ENCODE measurements around the gene FETUB.
A peak's percentile ranks its signal among the peaks of the same experiment; 100 is the strongest.

The FETUB gene

DNA sequence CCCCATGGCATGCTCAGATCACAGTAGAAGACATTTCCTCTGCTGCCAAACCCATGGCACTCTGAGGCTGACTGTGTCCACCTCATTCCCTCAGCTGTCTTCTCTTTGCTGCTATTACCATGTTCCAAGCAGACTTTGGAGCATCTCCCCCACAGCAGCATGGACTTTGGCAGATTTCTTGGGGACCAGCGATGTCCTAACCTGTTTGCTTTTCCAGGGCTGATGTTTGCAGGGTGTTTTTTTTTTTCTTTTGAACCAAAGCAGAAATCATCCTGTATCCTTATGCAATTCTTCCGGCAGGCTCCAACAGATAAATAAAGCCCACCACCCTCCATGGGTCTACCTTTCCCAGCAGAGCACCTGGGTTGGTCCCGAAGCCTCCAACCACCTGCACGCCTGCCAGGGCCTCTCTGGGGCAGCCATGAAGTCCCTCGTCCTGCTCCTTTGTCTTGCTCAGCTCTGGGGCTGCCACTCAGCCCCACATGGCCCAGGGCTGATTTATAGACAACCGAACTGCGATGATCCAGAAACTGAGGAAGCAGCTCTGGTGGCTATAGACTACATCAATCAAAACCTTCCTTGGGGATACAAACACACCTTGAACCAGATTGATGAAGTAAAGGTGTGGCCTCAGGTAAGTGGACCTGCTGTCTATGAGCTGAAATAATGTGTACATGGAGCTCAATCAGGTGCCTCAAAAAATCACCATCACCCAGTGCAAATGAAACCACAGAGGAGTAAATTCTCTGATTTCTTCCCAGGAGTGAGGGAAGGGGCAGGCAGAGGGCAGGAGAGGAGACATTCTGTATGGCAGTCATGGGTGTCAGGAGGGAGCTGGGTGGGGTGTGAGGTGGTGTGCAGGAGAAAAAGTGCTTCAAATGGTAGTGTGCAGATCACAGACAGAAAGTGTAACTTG lies 27.2 kb upstream of the FETUB start, which contains the start of gene AHSG:
Gene AHSG, plus strand, starts transcription at position 340 of the 916 bp plus-strand sequence. Its CDS starts 82 bp downstream, at position 422.
- no peak for DNase-seq

GRCh38 chr3:186613637-186614265 lies 26.4 kb upstream of the FETUB start:
- DNase-seq, result no peak

- DNase-seq, result no peak
Observed at GRCh38 chr3:186614266-186614596, 26.0 kb upstream of the FETUB start.

DNA sequence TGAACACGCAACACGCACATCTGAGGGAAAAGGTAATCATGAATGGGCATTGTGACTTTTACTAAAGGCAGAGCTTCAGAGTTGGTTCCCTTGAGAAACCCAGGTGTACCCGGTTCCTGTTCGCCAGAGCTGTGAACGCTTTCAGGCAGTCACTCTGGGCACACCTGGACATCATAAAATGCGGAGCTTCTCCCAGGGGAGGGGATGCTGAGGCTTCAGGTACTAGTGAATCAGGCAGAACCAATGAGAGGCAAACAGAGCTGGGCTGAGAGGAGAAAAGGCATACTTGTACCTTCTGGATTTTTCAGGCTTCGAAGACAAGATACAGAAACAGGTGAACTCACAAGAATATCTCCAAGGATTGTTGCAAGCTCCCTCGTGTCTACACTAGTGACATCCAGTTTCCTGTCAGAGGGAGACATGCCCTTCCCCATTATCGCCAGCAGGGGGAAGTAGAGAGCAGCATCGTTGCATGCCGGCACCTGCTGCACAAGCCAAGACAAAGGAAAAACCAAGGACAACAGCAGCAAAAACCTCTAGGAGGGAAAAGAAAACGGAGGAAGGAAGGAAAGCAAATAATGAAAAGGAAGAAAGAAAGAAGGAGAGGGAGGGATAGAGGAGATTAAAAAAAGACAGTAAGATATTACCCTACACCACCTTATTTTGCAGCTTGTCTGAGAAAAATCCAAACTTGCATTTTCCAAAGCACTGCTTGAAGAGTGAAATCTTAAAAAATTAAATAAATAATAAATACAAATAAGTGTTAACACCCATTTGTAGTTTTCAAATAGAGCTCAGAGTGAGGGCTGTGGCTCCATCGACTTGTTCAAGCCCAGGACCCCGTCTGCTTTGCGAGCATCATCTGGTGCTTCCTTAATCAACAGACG lies 25.4 kb upstream of the FETUB start:
- DNase-seq, result peak; percentile 54

DNA sequence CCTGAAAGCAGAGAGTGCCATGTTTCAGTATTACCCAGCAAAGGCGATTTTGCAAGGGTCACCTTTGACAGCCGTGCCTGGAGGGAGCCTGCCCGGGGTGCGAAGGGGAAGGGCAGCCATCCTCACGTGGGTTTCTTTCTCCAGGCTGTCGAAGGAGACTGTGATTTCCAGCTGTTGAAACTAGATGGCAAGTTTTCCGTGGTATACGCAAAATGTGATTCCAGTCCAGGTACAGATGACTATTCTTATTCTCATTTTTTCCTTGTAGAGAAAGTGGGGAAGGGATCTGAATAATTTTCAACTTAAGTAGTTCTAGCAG lies 23.9 kb upstream of the FETUB start:
- DNase-seq, result no peak

- DNase-seq, result peak; percentile 60
Observed at GRCh38 chr3:186617036-186617946, 22.9 kb upstream of the FETUB start.

DNA sequence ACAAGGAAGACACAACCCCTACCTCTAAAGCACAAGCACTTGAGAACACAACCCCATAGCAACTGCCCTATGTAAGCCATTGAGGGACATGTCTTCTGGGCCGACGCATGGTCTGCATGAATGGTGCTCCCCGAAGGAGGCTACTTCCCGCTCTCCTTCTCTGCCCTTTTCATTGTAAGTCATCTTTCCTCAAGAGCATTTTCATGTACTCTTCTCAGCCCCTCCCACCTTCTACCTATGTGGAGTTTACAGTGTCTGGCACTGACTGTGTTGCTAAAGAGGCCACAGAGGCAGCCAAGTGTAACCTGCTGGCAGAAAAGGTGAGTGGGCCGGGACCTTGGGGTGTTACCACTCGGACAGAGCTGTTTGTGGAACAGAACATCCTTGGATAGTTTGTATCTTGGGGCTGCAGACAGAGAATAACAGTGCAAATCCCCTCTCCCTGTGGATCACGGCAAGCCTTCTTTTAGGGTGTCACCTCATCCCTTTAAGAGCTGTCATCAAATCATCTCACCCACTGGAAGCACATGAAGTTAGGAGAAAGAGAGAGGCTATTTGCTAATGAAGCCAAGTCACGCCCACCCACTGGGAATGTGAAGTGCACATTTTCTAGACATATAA lies 21.8 kb upstream of the FETUB start:
- no peak for DNase-seq

DNA sequence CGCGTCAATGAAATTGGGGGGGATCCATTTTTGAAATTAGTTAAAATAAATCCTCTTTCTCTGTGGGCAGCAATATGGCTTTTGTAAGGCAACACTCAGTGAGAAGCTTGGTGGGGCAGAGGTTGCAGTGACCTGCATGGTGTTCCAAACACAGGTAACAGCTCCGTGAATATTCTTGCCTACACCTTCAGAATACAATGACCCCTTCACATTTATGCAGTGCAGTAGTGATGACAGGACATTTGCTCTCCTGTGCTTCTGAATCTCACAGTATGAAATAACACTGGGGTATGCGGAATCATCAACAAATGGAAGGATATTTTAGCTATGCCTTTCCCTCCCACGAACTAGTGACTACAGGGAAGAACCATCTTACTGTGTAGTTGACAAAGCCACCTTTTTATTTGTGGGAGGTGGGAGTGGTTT lies 20.4 kb upstream of the FETUB start:
- no peak for DNase-seq

- DNase-seq, result no peak
Observed at GRCh38 chr3:186620213-186621092, 19.7 kb upstream of the FETUB start.

GRCh38 chr3:186621894-186622650 lies 18.1 kb upstream of the FETUB start:
- no peak for DNase-seq

DNA sequence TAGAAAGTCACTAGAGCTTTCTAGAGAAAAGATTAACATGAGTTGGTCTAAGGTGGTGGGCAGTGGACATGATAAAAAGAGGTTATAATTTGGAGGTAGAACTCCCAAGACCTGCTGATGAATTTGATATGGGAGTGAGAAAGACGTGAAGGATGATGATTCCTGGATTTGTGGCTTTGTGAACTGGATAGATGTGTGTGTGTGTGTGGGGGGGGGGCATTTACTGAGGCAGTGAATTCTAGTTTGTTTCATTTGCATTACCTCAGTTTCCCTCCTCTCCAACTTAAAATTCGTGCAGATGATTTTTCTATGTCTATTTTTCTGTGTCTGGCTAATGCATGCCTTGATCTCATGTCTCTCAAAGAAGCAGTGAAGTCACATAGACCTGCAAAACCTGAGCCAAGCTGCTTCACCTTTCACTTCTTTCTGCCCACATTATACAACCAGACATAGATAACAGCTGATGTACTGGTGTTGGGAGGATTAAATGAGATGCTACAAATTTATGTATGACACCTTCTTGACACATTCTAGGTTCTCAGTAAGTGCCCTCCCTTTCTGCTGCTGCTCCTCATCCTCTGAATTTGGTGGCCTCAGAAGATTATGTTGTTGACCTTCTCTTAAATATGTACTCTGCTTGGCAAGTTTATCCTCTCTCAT lies 17.4 kb upstream of the FETUB start:
- no peak for DNase-seq

DNA sequence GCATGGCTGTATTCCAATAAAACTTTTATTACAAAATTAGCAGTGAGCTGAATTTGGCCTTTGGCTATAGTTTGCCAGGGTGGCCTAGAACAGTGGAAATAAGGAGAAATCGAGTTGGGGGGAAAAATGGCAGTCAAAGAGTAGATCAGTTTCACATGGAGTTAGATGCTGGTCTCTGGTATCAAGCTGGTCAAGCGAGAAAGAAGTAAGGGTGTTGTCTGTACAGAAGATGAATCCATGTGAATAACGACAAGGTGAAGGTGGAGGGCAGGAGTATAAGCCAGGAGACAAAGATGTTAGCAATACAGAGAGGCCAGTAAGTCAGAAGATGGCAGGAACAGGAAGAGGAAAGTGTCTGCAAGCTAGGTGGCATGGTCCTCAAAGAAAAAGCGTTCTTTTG lies 15.6 kb upstream of the FETUB start:
- DNase-seq, result no peak

GRCh38 chr3:186625600-186626042 lies 14.6 kb upstream of the FETUB start:
- no peak for DNase-seq

DNA sequence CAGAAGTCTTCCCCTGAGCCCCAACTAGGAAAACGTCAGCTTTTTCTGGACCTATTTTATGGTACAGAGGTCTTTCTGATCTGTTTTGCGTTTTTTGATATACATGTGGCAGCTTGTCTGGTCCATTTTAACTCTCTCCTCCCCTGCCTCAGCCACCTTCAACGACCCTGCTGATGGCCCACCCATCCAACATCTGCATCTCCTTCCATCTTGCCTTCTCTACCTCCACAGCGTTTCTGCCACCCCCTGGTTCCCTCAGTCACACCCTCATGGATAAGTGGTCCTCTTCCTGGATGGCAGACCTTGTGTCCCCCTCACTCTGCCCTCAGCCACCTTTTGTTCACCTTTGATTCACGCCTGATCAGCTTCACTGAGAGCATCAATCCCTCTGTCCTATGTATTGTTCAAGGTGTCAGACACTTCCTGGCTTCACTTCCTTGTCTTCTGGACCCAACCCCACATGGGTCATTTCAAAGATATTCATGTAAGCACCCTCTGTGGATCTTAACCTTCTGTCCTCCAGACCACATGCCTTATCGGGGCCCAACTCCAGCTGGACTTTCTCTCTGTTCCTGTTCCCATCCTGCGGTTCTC lies 13.8 kb upstream of the FETUB start:
- no peak for DNase-seq

GRCh38 chr3:186627852-186628414 lies 12.3 kb upstream of the FETUB start:
- no peak for DNase-seq

DNA sequence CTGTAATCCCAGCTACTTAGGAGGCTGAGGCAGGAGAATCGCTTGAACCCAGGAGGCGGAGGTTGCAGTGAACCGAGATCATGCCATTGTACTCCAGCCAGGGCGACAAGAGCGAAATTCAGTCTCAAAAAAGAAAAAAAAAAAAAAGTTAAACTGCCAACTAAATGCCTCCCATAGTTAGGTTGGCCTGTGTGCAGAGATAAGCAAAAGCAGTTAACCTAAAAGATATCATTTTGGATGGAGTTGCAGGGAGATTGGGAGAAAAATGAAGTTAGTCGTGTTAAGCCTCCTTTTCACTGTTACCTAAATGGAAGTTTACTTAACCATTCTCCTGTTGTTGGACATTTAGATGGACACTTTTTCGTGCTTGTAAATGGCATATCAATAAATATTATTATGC lies 11.4 kb upstream of the FETUB start:
- DNase-seq, result no peak

GRCh38 chr3:186630950-186631641 lies 9.1 kb upstream of the FETUB start:
- DNase-seq, result no peak

GRCh38 chr3:186633481-186633880 lies 6.7 kb upstream of the FETUB start:
- DNase-seq, result no peak

All from right kidney (tissue), 1 donor.